ENCODE data around the gene RAPGEF3. TPM values are rescaled to one million over a fixed set of nuclear protein-coding genes. Genes with fewer than 3 reads are reported as not detected.
A peak's percentile ranks its signal among the peaks of the same experiment; 100 is the strongest.

Gene RAPGEF3
- total and polyA plus RNA-seq, 9 of the 15 experiments (the other 6 are each of a cell fraction or from before 2014, with no cell fraction given): 0.03 to 0.78 (median 0.37) TPM; not detected in 1

DNA sequence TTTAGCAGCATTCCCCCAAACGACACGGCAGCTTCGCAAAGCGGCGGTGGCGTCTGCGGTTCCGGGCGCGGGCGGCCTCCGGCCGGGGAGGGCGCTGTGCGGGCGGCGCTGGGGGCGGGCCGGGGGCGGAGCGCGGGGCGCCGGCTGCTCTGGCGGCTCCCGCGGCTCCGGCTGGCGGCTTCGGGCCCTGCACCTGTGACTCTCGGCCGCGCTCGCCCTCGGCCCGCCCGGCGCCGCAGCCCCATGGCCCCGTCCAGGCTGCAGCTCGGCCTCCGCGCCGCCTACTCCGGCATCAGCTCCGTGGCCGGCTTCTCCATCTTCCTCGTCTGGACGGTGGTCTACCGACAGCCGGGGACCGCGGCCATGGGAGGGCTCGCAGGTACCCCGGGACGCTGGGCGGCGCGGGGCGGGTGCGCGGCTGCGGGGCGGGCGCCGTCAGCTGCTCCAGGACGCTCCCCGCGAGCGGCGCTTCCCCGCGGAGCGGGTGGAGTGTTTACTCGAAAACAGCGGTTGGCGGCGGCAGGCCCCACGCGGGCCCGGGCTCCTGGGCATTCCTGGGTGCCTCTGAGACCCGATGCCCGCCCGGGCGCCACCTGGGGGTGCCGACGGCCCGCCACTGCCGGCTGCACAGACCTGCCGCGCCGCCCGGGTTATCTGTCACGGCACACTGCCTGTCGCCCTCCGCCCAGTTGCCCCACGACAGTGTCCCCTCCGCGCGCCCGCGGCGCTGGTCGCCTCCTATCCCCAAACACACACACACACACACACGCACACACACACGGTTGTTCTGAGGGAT is 14.6 kb upstream of the RAPGEF3 start, which contains the start of gene SLC48A1 (continued):
- TF ChIP-seq SP2 (IDR thresholded peaks at IDR 0.05; ENCODE audit: extremely low read depth, low read depth, low read length, poor library complexity, severe bottlenecking): peak; percentile 34
- no peak for TF ChIP-seq ARID2 (IDR thresholded peaks at IDR 0.05)
- TF ChIP-seq, protein P1, sequence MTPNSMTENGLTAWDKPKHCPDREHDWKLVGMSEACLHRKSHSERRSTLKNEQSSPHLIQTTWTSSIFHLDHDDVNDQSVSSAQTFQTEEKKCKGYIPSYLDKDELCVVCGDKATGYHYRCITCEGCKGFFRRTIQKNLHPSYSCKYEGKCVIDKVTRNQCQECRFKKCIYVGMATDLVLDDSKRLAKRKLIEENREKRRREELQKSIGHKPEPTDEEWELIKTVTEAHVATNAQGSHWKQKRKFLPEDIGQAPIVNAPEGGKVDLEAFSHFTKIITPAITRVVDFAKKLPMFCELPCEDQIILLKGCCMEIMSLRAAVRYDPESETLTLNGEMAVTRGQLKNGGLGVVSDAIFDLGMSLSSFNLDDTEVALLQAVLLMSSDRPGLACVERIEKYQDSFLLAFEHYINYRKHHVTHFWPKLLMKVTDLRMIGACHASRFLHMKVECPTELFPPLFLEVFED (CRISPR knock-in tag; conservative IDR thresholded peaks at IDR 0.05): no peak
- peak; percentile 67 for TF ChIP-seq ZFX (CRISPR knock-in tag; IDR thresholded peaks at IDR 0.05)
- peak; percentile 23; the same call in 1 of the 2 replicates for TF ChIP-seq NR4A1 (CRISPR knock-in tag; IDR thresholded peaks at IDR 0.05)
- no peak for TF ChIP-seq NR4A1 (tag; IDR thresholded peaks at IDR 0.05)
- peak; percentile 54; the same call in 1 of the 2 replicates for TF ChIP-seq ZBTB7A (IDR thresholded peaks at IDR 0.05; ENCODE audit: borderline replicate concordance, control insufficient read depth, low read depth, low read length)
- TF ChIP-seq, protein P2, sequence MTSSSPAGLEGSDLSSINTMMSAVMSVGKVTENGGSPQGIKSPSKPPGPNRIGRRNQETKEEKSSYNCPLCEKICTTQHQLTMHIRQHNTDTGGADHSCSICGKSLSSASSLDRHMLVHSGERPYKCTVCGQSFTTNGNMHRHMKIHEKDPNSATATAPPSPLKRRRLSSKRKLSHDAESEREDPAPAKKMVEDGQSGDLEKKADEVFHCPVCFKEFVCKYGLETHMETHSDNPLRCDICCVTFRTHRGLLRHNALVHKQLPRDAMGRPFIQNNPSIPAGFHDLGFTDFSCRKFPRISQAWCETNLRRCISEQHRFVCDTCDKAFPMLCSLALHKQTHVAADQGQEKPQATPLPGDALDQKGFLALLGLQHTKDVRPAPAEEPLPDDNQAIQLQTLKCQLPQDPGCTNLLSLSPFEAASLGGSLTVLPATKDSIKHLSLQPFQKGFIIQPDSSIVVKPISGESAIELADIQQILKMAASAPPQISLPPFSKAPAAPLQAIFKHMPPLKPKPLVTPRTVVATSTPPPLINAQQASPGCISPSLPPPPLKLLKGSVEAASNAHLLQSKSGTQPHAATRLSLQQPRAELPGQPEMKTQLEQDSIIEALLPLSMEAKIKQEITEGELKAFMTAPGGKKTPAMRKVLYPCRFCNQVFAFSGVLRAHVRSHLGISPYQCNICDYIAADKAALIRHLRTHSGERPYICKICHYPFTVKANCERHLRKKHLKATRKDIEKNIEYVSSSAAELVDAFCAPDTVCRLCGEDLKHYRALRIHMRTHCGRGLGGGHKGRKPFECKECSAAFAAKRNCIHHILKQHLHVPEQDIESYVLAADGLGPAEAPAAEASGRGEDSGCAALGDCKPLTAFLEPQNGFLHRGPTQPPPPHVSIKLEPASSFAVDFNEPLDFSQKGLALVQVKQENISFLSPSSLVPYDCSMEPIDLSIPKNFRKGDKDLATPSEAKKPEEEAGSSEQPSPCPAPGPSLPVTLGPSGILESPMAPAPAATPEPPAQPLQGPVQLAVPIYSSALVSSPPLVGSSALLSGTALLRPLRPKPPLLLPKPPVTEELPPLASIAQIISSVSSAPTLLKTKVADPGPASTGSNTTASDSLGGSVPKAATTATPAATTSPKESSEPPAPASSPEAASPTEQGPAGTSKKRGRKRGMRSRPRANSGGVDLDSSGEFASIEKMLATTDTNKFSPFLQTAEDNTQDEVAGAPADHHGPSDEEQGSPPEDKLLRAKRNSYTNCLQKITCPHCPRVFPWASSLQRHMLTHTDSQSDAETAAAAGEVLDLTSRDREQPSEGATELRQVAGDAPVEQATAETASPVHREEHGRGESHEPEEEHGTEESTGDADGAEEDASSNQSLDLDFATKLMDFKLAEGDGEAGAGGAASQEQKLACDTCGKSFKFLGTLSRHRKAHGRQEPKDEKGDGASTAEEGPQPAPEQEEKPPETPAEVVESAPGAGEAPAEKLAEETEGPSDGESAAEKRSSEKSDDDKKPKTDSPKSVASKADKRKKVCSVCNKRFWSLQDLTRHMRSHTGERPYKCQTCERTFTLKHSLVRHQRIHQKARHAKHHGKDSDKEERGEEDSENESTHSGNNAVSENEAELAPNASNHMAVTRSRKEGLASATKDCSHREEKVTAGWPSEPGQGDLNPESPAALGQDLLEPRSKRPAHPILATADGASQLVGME (CRISPR knock-in tag; IDR thresholded peaks at IDR 0.05): peak; percentile 74; the same call in 1 of the 2 replicates
- TF ChIP-seq BDP1 (IDR thresholded peaks at IDR 0.05; ENCODE audit: insufficient read depth, insufficient read length): no peak
- TF ChIP-seq, protein P3, sequence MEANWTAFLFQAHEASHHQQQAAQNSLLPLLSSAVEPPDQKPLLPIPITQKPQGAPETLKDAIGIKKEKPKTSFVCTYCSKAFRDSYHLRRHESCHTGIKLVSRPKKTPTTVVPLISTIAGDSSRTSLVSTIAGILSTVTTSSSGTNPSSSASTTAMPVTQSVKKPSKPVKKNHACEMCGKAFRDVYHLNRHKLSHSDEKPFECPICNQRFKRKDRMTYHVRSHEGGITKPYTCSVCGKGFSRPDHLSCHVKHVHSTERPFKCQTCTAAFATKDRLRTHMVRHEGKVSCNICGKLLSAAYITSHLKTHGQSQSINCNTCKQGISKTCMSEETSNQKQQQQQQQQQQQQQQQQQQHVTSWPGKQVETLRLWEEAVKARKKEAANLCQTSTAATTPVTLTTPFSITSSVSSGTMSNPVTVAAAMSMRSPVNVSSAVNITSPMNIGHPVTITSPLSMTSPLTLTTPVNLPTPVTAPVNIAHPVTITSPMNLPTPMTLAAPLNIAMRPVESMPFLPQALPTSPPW (CRISPR knock-in tag; IDR thresholded peaks at IDR 0.05): peak; percentile 79
- TF ChIP-seq KDM1A (IDR thresholded peaks at IDR 0.05): no peak
- TF ChIP-seq MED1 (CRISPR knock-in tag; IDR thresholded peaks at IDR 0.05; ENCODE audit: borderline replicate concordance): no peak; the same call in 1 of the 2 replicates
- TF ChIP-seq ZNF76 (CRISPR knock-in tag; IDR thresholded peaks at IDR 0.05; ENCODE audit: borderline replicate concordance): no peak; the same call in 1 of the 2 replicates
- no peak for TF ChIP-seq SMARCE1 (IDR thresholded peaks at IDR 0.05)
- TF ChIP-seq, protein P4, sequence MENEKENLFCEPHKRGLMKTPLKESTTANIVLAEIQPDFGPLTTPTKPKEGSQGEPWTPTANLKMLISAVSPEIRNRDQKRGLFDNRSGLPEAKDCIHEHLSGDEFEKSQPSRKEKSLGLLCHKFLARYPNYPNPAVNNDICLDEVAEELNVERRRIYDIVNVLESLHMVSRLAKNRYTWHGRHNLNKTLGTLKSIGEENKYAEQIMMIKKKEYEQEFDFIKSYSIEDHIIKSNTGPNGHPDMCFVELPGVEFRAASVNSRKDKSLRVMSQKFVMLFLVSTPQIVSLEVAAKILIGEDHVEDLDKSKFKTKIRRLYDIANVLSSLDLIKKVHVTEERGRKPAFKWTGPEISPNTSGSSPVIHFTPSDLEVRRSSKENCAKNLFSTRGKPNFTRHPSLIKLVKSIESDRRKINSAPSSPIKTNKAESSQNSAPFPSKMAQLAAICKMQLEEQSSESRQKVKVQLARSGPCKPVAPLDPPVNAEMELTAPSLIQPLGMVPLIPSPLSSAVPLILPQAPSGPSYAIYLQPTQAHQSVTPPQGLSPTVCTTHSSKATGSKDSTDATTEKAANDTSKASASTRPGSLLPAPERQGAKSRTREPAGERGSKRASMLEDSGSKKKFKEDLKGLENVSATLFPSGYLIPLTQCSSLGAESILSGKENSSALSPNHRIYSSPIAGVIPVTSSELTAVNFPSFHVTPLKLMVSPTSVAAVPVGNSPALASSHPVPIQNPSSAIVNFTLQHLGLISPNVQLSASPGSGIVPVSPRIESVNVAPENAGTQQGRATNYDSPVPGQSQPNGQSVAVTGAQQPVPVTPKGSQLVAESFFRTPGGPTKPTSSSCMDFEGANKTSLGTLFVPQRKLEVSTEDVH (IDR thresholded peaks at IDR 0.05; ENCODE audit: low read depth, partially characterized antibody): no peak
